H1 (cell line): ENCODE results near the gene CRADD. TPM values are rescaled to one million over a fixed set of nuclear protein-coding genes. Genes with fewer than 3 reads are reported as not detected.

Experiments
- KDM1A ChIP-seq: fragments of 200-600, 300-600 bp; sonication (generic); IDR thresholded peaks from 2 replicates; pipeline ENCODE4 v1.7.1; 2016; ENCODE audit warnings: mild to moderate bottlenecking, low read length, borderline replicate concordance
- POLR2AphosphoS5 ChIP-seq: IDR thresholded peaks from 2 replicates; pipeline ENCODE4 v1.6.1; 2011; ENCODE audit warnings: low read depth, low read length
- TCF12 ChIP-seq: IDR thresholded peaks from 2 replicates; pipeline ENCODE4 v1.6.1; 2011; ENCODE audit warnings: low read depth, mild to moderate bottlenecking, low read length
- polyA plus RNA-seq, 7 experiments: library from polyadenylated mRNA; depleted of rRNA in 3 of 7; stranded (reverse) in 5 of 7; unstranded in 2 of 7; fragments of >200 nt in 5 of 7; fragments of 200-250 nt in 2 of 7; gene quantifications; 1 replicate in 5 of 7; 2 replicates in 1 of 7; 4 replicates in 1 of 7; pipeline versions ENCODE4 v1.2.1 to v1.2.3, GENCODE V29; 2011 to 2013; ENCODE audit warnings: missing spikeins in 2 of 7, mixed read lengths in 2 of 7
- total RNA-seq: library from RNA; stranded (reverse); fragmentation: NEBNext Ultra II Directional; extraction: Animal tissue kit (Norgen Biotek cat#: 25700); gene quantifications from 2 replicates; pipeline ENCODE4 v1.2.1, GENCODE V29; 2021
- TF ChIP-seq, protein P1 (sequence below): fragments of 300-600 bp; sonication (generic); IDR thresholded peaks from 2 replicates; pipeline ENCODE4 v1.7.1; 2012; ENCODE audit warnings: low read length, moderate library complexity, mild to moderate bottlenecking, inconsistent platforms; ENCODE audit not compliant: insufficient replicate concordance
- TF ChIP-seq, protein P2 (sequence below): IDR thresholded peaks from 2 replicates; pipeline ENCODE4 v1.6.1; 2011; ENCODE audit warnings: low read length, improper control_type of control experiment

The CRADD gene
- total and polyA plus RNA-seq, 2 of the 8 experiments (the other 6 are each of a cell fraction or from before 2014, with no cell fraction given), result 8.1 to 15.4 TPM

DNA sequence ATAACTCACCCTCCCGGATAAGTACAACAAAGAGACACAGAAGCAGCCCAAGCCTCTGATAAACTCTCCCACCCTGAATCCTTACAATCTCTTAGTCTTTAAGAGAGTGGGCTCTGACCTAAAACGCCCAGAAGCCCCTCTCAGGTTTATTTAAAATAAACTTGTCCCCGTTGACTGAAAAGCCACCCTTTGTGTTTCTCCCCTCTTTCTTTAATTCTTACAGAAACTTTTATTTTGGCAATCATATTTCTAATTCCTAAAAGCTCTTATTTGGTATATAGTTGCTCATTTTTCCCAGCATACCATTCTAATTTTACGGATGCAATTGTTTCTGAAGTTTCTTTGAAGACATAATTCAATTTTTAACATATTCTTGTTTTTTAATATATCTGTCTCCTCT, 249.1 kb downstream of the CRADD start (continued):
- TF ChIP-seq, protein P1, sequence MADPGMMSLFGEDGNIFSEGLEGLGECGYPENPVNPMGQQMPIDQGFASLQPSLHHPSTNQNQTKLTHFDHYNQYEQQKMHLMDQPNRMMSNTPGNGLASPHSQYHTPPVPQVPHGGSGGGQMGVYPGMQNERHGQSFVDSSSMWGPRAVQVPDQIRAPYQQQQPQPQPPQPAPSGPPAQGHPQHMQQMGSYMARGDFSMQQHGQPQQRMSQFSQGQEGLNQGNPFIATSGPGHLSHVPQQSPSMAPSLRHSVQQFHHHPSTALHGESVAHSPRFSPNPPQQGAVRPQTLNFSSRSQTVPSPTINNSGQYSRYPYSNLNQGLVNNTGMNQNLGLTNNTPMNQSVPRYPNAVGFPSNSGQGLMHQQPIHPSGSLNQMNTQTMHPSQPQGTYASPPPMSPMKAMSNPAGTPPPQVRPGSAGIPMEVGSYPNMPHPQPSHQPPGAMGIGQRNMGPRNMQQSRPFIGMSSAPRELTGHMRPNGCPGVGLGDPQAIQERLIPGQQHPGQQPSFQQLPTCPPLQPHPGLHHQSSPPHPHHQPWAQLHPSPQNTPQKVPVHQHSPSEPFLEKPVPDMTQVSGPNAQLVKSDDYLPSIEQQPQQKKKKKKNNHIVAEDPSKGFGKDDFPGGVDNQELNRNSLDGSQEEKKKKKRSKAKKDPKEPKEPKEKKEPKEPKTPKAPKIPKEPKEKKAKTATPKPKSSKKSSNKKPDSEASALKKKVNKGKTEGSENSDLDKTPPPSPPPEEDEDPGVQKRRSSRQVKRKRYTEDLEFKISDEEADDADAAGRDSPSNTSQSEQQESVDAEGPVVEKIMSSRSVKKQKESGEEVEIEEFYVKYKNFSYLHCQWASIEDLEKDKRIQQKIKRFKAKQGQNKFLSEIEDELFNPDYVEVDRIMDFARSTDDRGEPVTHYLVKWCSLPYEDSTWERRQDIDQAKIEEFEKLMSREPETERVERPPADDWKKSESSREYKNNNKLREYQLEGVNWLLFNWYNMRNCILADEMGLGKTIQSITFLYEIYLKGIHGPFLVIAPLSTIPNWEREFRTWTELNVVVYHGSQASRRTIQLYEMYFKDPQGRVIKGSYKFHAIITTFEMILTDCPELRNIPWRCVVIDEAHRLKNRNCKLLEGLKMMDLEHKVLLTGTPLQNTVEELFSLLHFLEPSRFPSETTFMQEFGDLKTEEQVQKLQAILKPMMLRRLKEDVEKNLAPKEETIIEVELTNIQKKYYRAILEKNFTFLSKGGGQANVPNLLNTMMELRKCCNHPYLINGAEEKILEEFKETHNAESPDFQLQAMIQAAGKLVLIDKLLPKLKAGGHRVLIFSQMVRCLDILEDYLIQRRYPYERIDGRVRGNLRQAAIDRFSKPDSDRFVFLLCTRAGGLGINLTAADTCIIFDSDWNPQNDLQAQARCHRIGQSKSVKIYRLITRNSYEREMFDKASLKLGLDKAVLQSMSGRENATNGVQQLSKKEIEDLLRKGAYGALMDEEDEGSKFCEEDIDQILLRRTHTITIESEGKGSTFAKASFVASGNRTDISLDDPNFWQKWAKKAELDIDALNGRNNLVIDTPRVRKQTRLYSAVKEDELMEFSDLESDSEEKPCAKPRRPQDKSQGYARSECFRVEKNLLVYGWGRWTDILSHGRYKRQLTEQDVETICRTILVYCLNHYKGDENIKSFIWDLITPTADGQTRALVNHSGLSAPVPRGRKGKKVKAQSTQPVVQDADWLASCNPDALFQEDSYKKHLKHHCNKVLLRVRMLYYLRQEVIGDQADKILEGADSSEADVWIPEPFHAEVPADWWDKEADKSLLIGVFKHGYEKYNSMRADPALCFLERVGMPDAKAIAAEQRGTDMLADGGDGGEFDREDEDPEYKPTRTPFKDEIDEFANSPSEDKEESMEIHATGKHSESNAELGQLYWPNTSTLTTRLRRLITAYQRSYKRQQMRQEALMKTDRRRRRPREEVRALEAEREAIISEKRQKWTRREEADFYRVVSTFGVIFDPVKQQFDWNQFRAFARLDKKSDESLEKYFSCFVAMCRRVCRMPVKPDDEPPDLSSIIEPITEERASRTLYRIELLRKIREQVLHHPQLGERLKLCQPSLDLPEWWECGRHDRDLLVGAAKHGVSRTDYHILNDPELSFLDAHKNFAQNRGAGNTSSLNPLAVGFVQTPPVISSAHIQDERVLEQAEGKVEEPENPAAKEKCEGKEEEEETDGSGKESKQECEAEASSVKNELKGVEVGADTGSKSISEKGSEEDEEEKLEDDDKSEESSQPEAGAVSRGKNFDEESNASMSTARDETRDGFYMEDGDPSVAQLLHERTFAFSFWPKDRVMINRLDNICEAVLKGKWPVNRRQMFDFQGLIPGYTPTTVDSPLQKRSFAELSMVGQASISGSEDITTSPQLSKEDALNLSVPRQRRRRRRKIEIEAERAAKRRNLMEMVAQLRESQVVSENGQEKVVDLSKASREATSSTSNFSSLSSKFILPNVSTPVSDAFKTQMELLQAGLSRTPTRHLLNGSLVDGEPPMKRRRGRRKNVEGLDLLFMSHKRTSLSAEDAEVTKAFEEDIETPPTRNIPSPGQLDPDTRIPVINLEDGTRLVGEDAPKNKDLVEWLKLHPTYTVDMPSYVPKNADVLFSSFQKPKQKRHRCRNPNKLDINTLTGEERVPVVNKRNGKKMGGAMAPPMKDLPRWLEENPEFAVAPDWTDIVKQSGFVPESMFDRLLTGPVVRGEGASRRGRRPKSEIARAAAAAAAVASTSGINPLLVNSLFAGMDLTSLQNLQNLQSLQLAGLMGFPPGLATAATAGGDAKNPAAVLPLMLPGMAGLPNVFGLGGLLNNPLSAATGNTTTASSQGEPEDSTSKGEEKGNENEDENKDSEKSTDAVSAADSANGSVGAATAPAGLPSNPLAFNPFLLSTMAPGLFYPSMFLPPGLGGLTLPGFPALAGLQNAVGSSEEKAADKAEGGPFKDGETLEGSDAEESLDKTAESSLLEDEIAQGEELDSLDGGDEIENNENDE, result no peak
- TF ChIP-seq POLR2AphosphoS5, result no peak
- TF ChIP-seq, protein P2, sequence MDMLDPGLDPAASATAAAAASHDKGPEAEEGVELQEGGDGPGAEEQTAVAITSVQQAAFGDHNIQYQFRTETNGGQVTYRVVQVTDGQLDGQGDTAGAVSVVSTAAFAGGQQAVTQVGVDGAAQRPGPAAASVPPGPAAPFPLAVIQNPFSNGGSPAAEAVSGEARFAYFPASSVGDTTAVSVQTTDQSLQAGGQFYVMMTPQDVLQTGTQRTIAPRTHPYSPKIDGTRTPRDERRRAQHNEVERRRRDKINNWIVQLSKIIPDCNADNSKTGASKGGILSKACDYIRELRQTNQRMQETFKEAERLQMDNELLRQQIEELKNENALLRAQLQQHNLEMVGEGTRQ, result no peak
- TF ChIP-seq KDM1A, result no peak
- no peak for TF ChIP-seq TCF12
